Fibroblast of lung (primary cell): ENCODE measurements around the gene CADPS.

Experiments used
- CTCF ChIP-seq, 2 donors: IDR thresholded peaks in 1 of 2; conservative IDR thresholded peaks in 1 of 2; 1 replicate in 1 of 2; 2 replicates in 1 of 2; pipeline ENCODE4 v1.5.1; 2011 to 2012; ENCODE audit warnings: low read length in 2 of 2, control low read depth in 1 of 2, inconsistent platforms in 1 of 2, low read depth in 1 of 2, mild to moderate bottlenecking in 1 of 2
- EZH2 ChIP-seq: IDR thresholded peaks from 2 replicates; pipeline ENCODE4 v1.5.1; 2012; ENCODE audit warnings: low read length, control low read depth, mild to moderate bottlenecking; ENCODE audit errors: missing control alignments

- TF ChIP-seq CTCF (conservative IDR thresholded peaks at IDR 0.05 in 1 of 2, IDR thresholded peaks at IDR 0.05 in 1 of 2; ENCODE audit: low read depth in 1 of 2, low read length in 2 of 2), result no peak
- TF ChIP-seq EZH2, result no peak
Observed at GRCh38 chr3:62647711-62648110, 227.5 kb downstream of the CADPS start.
